RPMI7951 (cell line): Measurements from ENCODE around the gene CD163L1. TPM values are rescaled to one million over a fixed set of nuclear protein-coding genes. Genes with fewer than 3 reads are reported as not detected.
A peak's percentile ranks its signal among the peaks of the same experiment; 100 is the strongest.

Source experiments
- DNase-seq: peaks from one replicate; pipeline ENCODE4 v3.0.0-alpha.2; 2012; ENCODE audit warnings: low read depth
- total RNA-seq: library from RNA; depleted of rRNA; stranded (reverse); fragments of >200 nt; shearing (Covaris generic); gene quantifications from 2 replicates; pipeline ENCODE4 v1.2.3, GENCODE V29; 2014; rRNA removed

The CD163L1 gene
- total RNA-seq, 1 experiment from 2014 or later, result 14.3 TPM

GRCh38 chr12:7324176-7324575 lies 119.8 kb downstream of the CD163L1 start:
- no peak for DNase-seq

- no peak for DNase-seq
Measured at GRCh38 chr12:7322599-7322998, 121.4 kb downstream of the CD163L1 start.

- DNase-seq, result no peak
Measured at GRCh38 chr12:7321624-7322023, 122.3 kb downstream of the CD163L1 start.

- DNase-seq, result peak; percentile 9
Measured at GRCh38 chr12:7319930-7320329, 124.0 kb downstream of the CD163L1 start.

GRCh38 chr12:7310070-7310469 lies 133.9 kb downstream of the CD163L1 start:
- no peak for DNase-seq

Other genes starting within 250 kb of the CD163L1 start
- not detected in 2 replicates for gene ACSM4, start 140.1 kb downstream of the CD163L1 start, total RNA-seq
- gene CD163, start 59.6 kb upstream of the CD163L1 start, total RNA-seq, result not detected in 2 replicates
- not detected in 2 replicates for gene APOBEC1, start 221.8 kb upstream of the CD163L1 start, total RNA-seq